Keratinocyte (primary cell): ENCODE data around the gene CHN2. TPM values are rescaled to one million over a fixed set of nuclear protein-coding genes. Genes with fewer than 3 reads are reported as not detected.

Experiments used
- DNase-seq: peaks from one replicate; pipeline ENCODE4 v3.0.0-alpha.2; 2011; ENCODE audit warnings: low read depth, missing footprints, low spot score
- FAIRE-seq: peaks from 2 replicates; lab custom pipeline; 2011; peaks lifted over from hg19 to GRCh38; lab: Jason Lieb, UNC
- H2AFZ ChIP-seq: 2 replicates; pipeline ENCODE4 v1.6.0; 2012; ENCODE audit warnings: low read length, control low read depth, inconsistent platforms; ENCODE audit not compliant: control insufficient read depth
- H3K27ac ChIP-seq: 2 replicates; pipeline ENCODE4 v1.5.1; 2011; ENCODE audit warnings: low read length; ENCODE audit not compliant: control insufficient read depth, insufficient read depth
- H3K27me3 ChIP-seq: 3 replicates; pipeline ENCODE4 v1.6.0; 2011; ENCODE audit warnings: low read length; ENCODE audit not compliant: control insufficient read depth, insufficient read depth; ENCODE audit errors: extremely low read depth
- H3K36me3 ChIP-seq, 2 experiments: 2 replicates in 1 of 2; 3 replicates in 1 of 2; pipeline ENCODE4 v1.5.1; 2011; ENCODE audit warnings: low read length in 2 of 2, mild to moderate bottlenecking in 1 of 2; ENCODE audit not compliant: control insufficient read depth in 2 of 2, insufficient read depth in 2 of 2; ENCODE audit errors: extremely low read depth in 1 of 2
- H3K4me1 ChIP-seq: 3 replicates; pipeline ENCODE4 v1.5.1; 2011; ENCODE audit warnings: low read length; ENCODE audit not compliant: control insufficient read depth, insufficient read depth; ENCODE audit errors: extremely low read depth
- H3K4me2 ChIP-seq: 3 replicates; pipeline ENCODE4 v1.6.0; 2011; ENCODE audit warnings: low read depth, low read length; ENCODE audit not compliant: control insufficient read depth, insufficient read depth; ENCODE audit errors: extremely low read depth
- H3K4me3 ChIP-seq, 3 experiments: fragments of 200-600 bp in 1 of 3; sonication (generic) in 1 of 3; 2 replicates in 2 of 3; 3 replicates in 1 of 3; pipeline ENCODE4 v1.5.1; 2011 to 2016; ENCODE audit warnings: low read length in 3 of 3, mild to moderate bottlenecking in 3 of 3, control low read depth in 2 of 3, inconsistent platforms in 1 of 3, low read depth in 1 of 3, mixed read lengths in 1 of 3, mixed run types in 1 of 3, moderate library complexity in 1 of 3; ENCODE audit not compliant: control insufficient read depth in 2 of 3, insufficient read depth in 2 of 3; ENCODE audit errors: extremely low read depth in 1 of 3
- H3K79me2 ChIP-seq: 2 replicates; pipeline ENCODE4 v1.6.0; 2012; ENCODE audit warnings: low read length; ENCODE audit not compliant: control insufficient read depth, insufficient read depth
- H3K9ac ChIP-seq: 3 replicates; pipeline ENCODE4 v1.6.0; 2011; ENCODE audit warnings: low read length; ENCODE audit not compliant: control insufficient read depth, insufficient read depth; ENCODE audit errors: extremely low read depth
- H3K9me1 ChIP-seq: 3 replicates; pipeline ENCODE4 v1.6.0; 2011; ENCODE audit warnings: low read length; ENCODE audit not compliant: control insufficient read depth, insufficient read depth; ENCODE audit errors: extremely low read depth
- H3K9me3 ChIP-seq: 2 replicates; pipeline ENCODE4 v1.5.1; 2012; ENCODE audit warnings: low read depth, low read length; ENCODE audit not compliant: control insufficient read depth
- H4K20me1 ChIP-seq: 3 replicates; pipeline ENCODE4 v1.6.0; 2011; ENCODE audit warnings: low read length; ENCODE audit not compliant: control insufficient read depth, insufficient read depth; ENCODE audit errors: extremely low read depth
- CTCF ChIP-seq, 3 experiments: IDR thresholded peaks in 1 of 3; conservative IDR thresholded peaks in 1 of 3; optimal IDR thresholded peaks in 1 of 3; 2 replicates in 2 of 3; 3 replicates in 1 of 3; pipeline versions ENCODE3 to v1.5.1; 2011; ENCODE audit warnings: low read length in 3 of 3, mild to moderate bottlenecking in 3 of 3, moderate library complexity in 2 of 3, control low read depth in 1 of 3, inconsistent platforms in 1 of 3; ENCODE audit not compliant: insufficient read depth in 2 of 3; ENCODE audit errors: extremely low read depth in 1 of 3
- EZH2 ChIP-seq: IDR thresholded peaks from one replicate; pipeline ENCODE4 v1.6.1; 2012; ENCODE audit warnings: inconsistent platforms, mild to moderate bottlenecking, low read length, moderate library complexity
- dilution Hi-C: fragments of 300-500 bp; cut with MboI; formaldehyde crosslinking; loops from one replicate; pipeline ENCODE4 v1.7.0; 2020; ENCODE audit warnings: low sequenced_read_pairs; ENCODE audit not compliant: extremely low pct_ligation_motif_present
- polyA plus RNA-seq, 5 experiments: library from polyadenylated mRNA; depleted of rRNA in 3 of 5; stranded (reverse) in 3 of 5; stranded (forward) in 1 of 5; unstranded in 1 of 5; fragments of >200 nt; gene quantifications; 1 replicate in 1 of 5; 2 replicates in 3 of 5; 3 replicates in 1 of 5; pipeline versions ENCODE4 v1.2.1 to v1.2.3, GENCODE V29; 2011 to 2012; ENCODE audit warnings: missing spikeins in 2 of 5, low read depth in 1 of 5, low replicate concordance in 1 of 5

CHN2 gene
- polyA plus RNA-seq, 1 donor (not counting 4 experiments of a cell fraction or from before 2014, with no cell fraction given), result 1.8 TPM

GRCh38 chr7:29270594-29271318 lies 76.2 kb downstream of the CHN2 start:
- Histone ChIP-seq H3K9me1 (no peaks in the 10 kb centered on the region), H4K20me1 (no peaks in the 10 kb centered on the region), H3K4me1 (peaks cover 8% of the 10 kb centered on the region), H3K9me3 (no peaks in the 10 kb centered on the region), H3K27me3 (no peaks in the 10 kb centered on the region), H3K9ac (no peak overlapping the region), H2AFZ (no peak overlapping the region), H3K4me2 (no peak overlapping the region), H3K27ac (no peak overlapping the region), H3K36me3 (no peaks in the 10 kb centered on the region), H3K4me3 (no peak overlapping the region), H3K79me2 (no peaks in the 10 kb centered on the region)
- DNase-seq (no peak), FAIRE-seq (peak; percentile 55)
- dilution Hi-C loops, result no loop called here
- no peak for TF ChIP-seq CTCF (optimal IDR thresholded peaks at IDR 0.05 in 1 of 3, IDR thresholded peaks at IDR 0.05 in 1 of 3, conservative IDR thresholded peaks at IDR 0.05 in 1 of 3; ENCODE audit: extremely low read depth in 1 of 3, insufficient read depth in 2 of 3, low read length in 3 of 3)
- TF ChIP-seq EZH2, result no peak

GRCh38 chr7:29271319-29271658 lies 76.7 kb downstream of the CHN2 start:
- Histone ChIP-seq H3K79me2 (no peaks in the 10 kb centered on the region), H3K9me1 (no peaks in the 10 kb centered on the region), H3K36me3 (no peaks in the 10 kb centered on the region), H3K4me3 (no peak overlapping the region), H3K9me3 (no peaks in the 10 kb centered on the region), H3K9ac (no peak overlapping the region), H3K27ac (no peak overlapping the region), H3K4me1 (peaks cover 8% of the 10 kb centered on the region), H4K20me1 (no peaks in the 10 kb centered on the region), H3K4me2 (no peak overlapping the region), H2AFZ (no peak overlapping the region), H3K27me3 (no peaks in the 10 kb centered on the region)
- FAIRE-seq (peak; percentile 53), DNase-seq (no peak)
- dilution Hi-C loops, result no loop called here
- TF ChIP-seq CTCF (optimal IDR thresholded peaks at IDR 0.05 in 1 of 3, IDR thresholded peaks at IDR 0.05 in 1 of 3, conservative IDR thresholded peaks at IDR 0.05 in 1 of 3; ENCODE audit: extremely low read depth in 1 of 3, insufficient read depth in 2 of 3, low read length in 3 of 3), result no peak
- no peak for TF ChIP-seq EZH2
